Astrocyte (in vitro differentiated cells and primary cell): ENCODE results near the gene CISH. TPM values are rescaled to one million over a fixed set of nuclear protein-coding genes. Genes with fewer than 3 reads are reported as not detected.

ENCODE experiments used
- DNase-seq: peaks from one replicate; pipeline ENCODE4 v3.0.0-alpha.2; 2010; ENCODE audit warnings: low read depth
- FAIRE-seq: peaks from 2 replicates; lab custom pipeline; 2011; peaks lifted over from hg19 to GRCh38; lab: Jason Lieb, UNC
- H2AFZ ChIP-seq: 2 replicates; pipeline ENCODE4 v1.6.0; 2012; ENCODE audit warnings: low read depth, low read length, inconsistent platforms
- H3K27ac ChIP-seq: 2 replicates; pipeline ENCODE4 v1.5.1; 2011; ENCODE audit warnings: low read depth, low read length, inconsistent platforms
- H3K27me3 ChIP-seq: 2 replicates; pipeline ENCODE4 v1.6.0; 2011; ENCODE audit warnings: low read length, inconsistent platforms; ENCODE audit not compliant: insufficient read depth
- H3K36me3 ChIP-seq: 2 replicates; pipeline ENCODE4 v1.5.1; 2011; ENCODE audit warnings: low read length, inconsistent platforms; ENCODE audit not compliant: insufficient read depth
- H3K4me1 ChIP-seq: 2 replicates; pipeline ENCODE4 v1.5.1; 2011; ENCODE audit warnings: low read length, inconsistent platforms; ENCODE audit not compliant: insufficient read depth
- H3K4me2 ChIP-seq: 2 replicates; pipeline ENCODE4 v1.6.0; 2012; ENCODE audit warnings: low read length, inconsistent platforms
- H3K4me3 ChIP-seq: 2 replicates; pipeline ENCODE4 v1.5.1; 2011; ENCODE audit warnings: low read depth, mild to moderate bottlenecking, low read length, inconsistent platforms; ENCODE audit not compliant: insufficient read depth
- H3K79me2 ChIP-seq: 2 replicates; pipeline ENCODE4 v1.6.0; 2012; ENCODE audit warnings: mild to moderate bottlenecking, low read length, inconsistent platforms; ENCODE audit not compliant: insufficient read depth
- H3K9ac ChIP-seq: 2 replicates; pipeline ENCODE4 v1.6.0; 2012; ENCODE audit warnings: mild to moderate bottlenecking, low read length, inconsistent platforms
- H3K9me3 ChIP-seq: 2 replicates; pipeline ENCODE4 v1.5.1; 2012; ENCODE audit warnings: low read depth, mild to moderate bottlenecking, low read length, inconsistent platforms; ENCODE audit not compliant: insufficient read depth
- H4K20me1 ChIP-seq: 2 replicates; pipeline ENCODE4 v1.6.0; 2012; ENCODE audit warnings: low read length, inconsistent platforms; ENCODE audit not compliant: insufficient read depth
- H3K27ac Mint-ChIP-seq: one replicate; pipeline ENCODE4 v1.8.0; 2021; ENCODE audit warnings: mild to moderate bottlenecking, mixed read lengths; ENCODE audit not compliant: unreplicated experiment
- H3K27me3 Mint-ChIP-seq: one replicate; pipeline ENCODE4 v1.8.0; 2021; ENCODE audit warnings: low read depth, mixed read lengths; ENCODE audit not compliant: unreplicated experiment
- H3K36me3 Mint-ChIP-seq: one replicate; pipeline ENCODE4 v1.8.0; 2021; ENCODE audit warnings: low read depth, mixed read lengths; ENCODE audit not compliant: unreplicated experiment
- H3K4me1 Mint-ChIP-seq: one replicate; pipeline ENCODE4 v1.8.0; 2021; ENCODE audit warnings: low read depth, mixed read lengths; ENCODE audit not compliant: unreplicated experiment
- H3K4me3 Mint-ChIP-seq: one replicate; pipeline ENCODE4 v1.8.0; 2021; ENCODE audit warnings: mild to moderate bottlenecking, moderate library complexity, mixed read lengths; ENCODE audit not compliant: unreplicated experiment
- H3K9me3 Mint-ChIP-seq: one replicate; pipeline ENCODE4 v1.8.0; 2021; ENCODE audit warnings: mild to moderate bottlenecking, mixed read lengths; ENCODE audit not compliant: unreplicated experiment
- CTCF ChIP-seq: IDR thresholded peaks from 2 replicates; pipeline ENCODE4 v1.5.1; 2011; ENCODE audit warnings: low read depth, mild to moderate bottlenecking, inconsistent platforms, low read length, moderate library complexity; ENCODE audit not compliant: insufficient read depth
- EZH2 ChIP-seq: IDR thresholded peaks from 2 replicates; pipeline ENCODE4 v1.6.1; 2012; ENCODE audit warnings: mild to moderate bottlenecking, low read length, inconsistent platforms; ENCODE audit not compliant: insufficient read depth
- total RNA-seq: library from RNA; stranded (reverse); gene quantifications from 2 replicates; pipeline ENCODE4 v1.2.1, GENCODE V29; 2021

The CISH gene
- total RNA-seq, 1 donor from 2014 or later = 1.2 TPM

GRCh38 chr3:50649451-50649931, 37.9 kb upstream of the CISH start:
- no peaks in the 10 kb centered on the region for H3K27me3 ChIP-seq
- peaks cover 9% of the 10 kb centered on the region for H3K4me1 Mint-ChIP-seq
- H2AFZ ChIP-seq = no peak overlapping the region
- no peak for TF ChIP-seq CTCF
- no peak for TF ChIP-seq EZH2
- H3K4me2 ChIP-seq = no peak overlapping the region
- no peak overlapping the region for H3K27ac ChIP-seq
- H3K4me3 ChIP-seq = no peak overlapping the region
- H3K79me2 ChIP-seq = no peaks in the 10 kb centered on the region
- FAIRE-seq = no peak
- peaks cover 5% of the 10 kb centered on the region for H3K36me3 Mint-ChIP-seq
- no peak for DNase-seq
- no peaks in the 10 kb centered on the region for H3K36me3 ChIP-seq
- no peaks in the 10 kb centered on the region for H4K20me1 ChIP-seq
- peaks cover 5% of the 10 kb centered on the region for H3K4me1 ChIP-seq
- no peak overlapping the region for H3K27ac Mint-ChIP-seq
- H3K27me3 Mint-ChIP-seq = peaks cover 20% of the 10 kb centered on the region
- no peak overlapping the region for H3K9ac ChIP-seq
- H3K4me3 Mint-ChIP-seq = no peak overlapping the region
- H3K9me3 Mint-ChIP-seq = peaks cover 2% of the 10 kb centered on the region
- no peaks in the 10 kb centered on the region for H3K9me3 ChIP-seq

GRCh38 chr3:50648944-50649343, 37.4 kb upstream of the CISH start:
- no peaks in the 10 kb centered on the region for H3K27me3 ChIP-seq
- Mint-ChIP-seq H3K27me3 (peaks cover 17% of the 10 kb centered on the region), H3K36me3 (peaks cover 5% of the 10 kb centered on the region), H3K4me3 (no peak overlapping the region), H3K27ac (no peak overlapping the region), H3K4me1 (peaks cover 9% of the 10 kb centered on the region), H3K9me3 (peaks cover 2% of the 10 kb centered on the region)
- no peaks in the 10 kb centered on the region for H3K9me3 ChIP-seq
- peaks cover 5% of the 10 kb centered on the region for H3K4me1 ChIP-seq
- no peak overlapping the region for H3K4me3 ChIP-seq
- H3K36me3 ChIP-seq = no peaks in the 10 kb centered on the region
- H3K79me2 ChIP-seq = no peaks in the 10 kb centered on the region
- H3K9ac ChIP-seq = no peak overlapping the region
- no peak for TF ChIP-seq CTCF
- no peak for TF ChIP-seq EZH2
- no peak overlapping the region for H2AFZ ChIP-seq
- H4K20me1 ChIP-seq = no peaks in the 10 kb centered on the region
- no peak overlapping the region for H3K27ac ChIP-seq
- FAIRE-seq (no peak), DNase-seq (no peak)
- H3K4me2 ChIP-seq = no peak overlapping the region

- H4K20me1 ChIP-seq = no peaks in the 10 kb centered on the region
- peaks cover 5% of the 10 kb centered on the region for H3K4me1 ChIP-seq
- DNase-seq (no peak), FAIRE-seq (no peak)
- TF ChIP-seq CTCF (no peak), EZH2 (no peak)
- Mint-ChIP-seq H3K36me3 (peaks cover 5% of the 10 kb centered on the region), H3K27me3 (peaks cover 11% of the 10 kb centered on the region), H3K27ac (no peak overlapping the region), H3K4me1 (peaks cover 9% of the 10 kb centered on the region), H3K4me3 (no peak overlapping the region), H3K9me3 (peaks cover 2% of the 10 kb centered on the region)
- no peaks in the 10 kb centered on the region for H3K27me3 ChIP-seq
- no peak overlapping the region for H3K4me3 ChIP-seq
- H3K9me3 ChIP-seq = no peaks in the 10 kb centered on the region
- H2AFZ ChIP-seq = no peak overlapping the region
- no peak overlapping the region for H3K9ac ChIP-seq
- H3K4me2 ChIP-seq = no peak overlapping the region
- no peaks in the 10 kb centered on the region for H3K79me2 ChIP-seq
- H3K27ac ChIP-seq = no peak overlapping the region
- no peaks in the 10 kb centered on the region for H3K36me3 ChIP-seq
Measured at GRCh38 chr3:50648313-50648712, 36.7 kb upstream of the CISH start.
